K562 (cell line): ENCODE results near the gene INMT. TPM values are rescaled to one million over a fixed set of nuclear protein-coding genes. Genes with fewer than 3 reads are reported as not detected.

ENCODE experiments used
- polyA plus RNA-seq, 8 experiments: library from polyadenylated mRNA; depleted of rRNA in 4 of 8; stranded (reverse) in 5 of 8; unstranded in 3 of 8; fragments of >200 nt; fragmentation: Nextera tagmentation in 2 of 8; fragmentation: Illumina TruSeq in 1 of 8; extraction: Ambion mirVana in 2 of 8; extraction: Trizol in 1 of 8; gene quantifications; 2 replicates each; pipeline versions ENCODE4 v1.2.1 to v1.2.3, GENCODE V29; 2011 to 2014; ENCODE audit warnings: inconsistent platforms in 1 of 8, missing spikeins in 1 of 8
- total RNA-seq, 7 experiments: library from RNA; depleted of rRNA in 6 of 7; stranded (reverse); fragments of >200 nt in 6 of 7; fragmentation: Illumina TruSeq in 2 of 7; extraction: Trizol in 2 of 7; gene quantifications; 2 replicates each; pipeline versions ENCODE4 v1.2.1 to v1.2.3, GENCODE V29; 2011 to 2021; ENCODE audit warnings: low replicate concordance in 1 of 7

INMT gene
- total and polyA plus RNA-seq, 9 of the 15 experiments (the other 6 are each of a cell fraction or from before 2014, with no cell fraction given): 0.04 to 0.27 TPM; not detected in 7

Other genes starting within 250 kb of the INMT start
- gene GGCT, start 247.3 kb upstream of the INMT start, total RNA-seq (2014; rRNA removed): 109 and 110 TPM in 2 replicates
- 157 and 168 TPM in 2 replicates for gene GGCT, start 247.3 kb upstream of the INMT start, total RNA-seq (2014; rRNA removed; fragmentation: Illumina TruSeq; extraction: Trizol)
- gene GGCT, start 247.3 kb upstream of the INMT start, total RNA-seq (2015; rRNA removed; fragmentation: Illumina TruSeq; extraction: Trizol): 119 and 136 TPM in 2 replicates
- 97.1 and 98.3 TPM in 2 replicates for gene GGCT, start 247.3 kb upstream of the INMT start, total RNA-seq (2021)
- gene GGCT, start 247.3 kb upstream of the INMT start, polyA plus RNA-seq (2011; rRNA removed): 58.6 and 79.0 TPM in 2 replicates
- 127 and 133 TPM in 2 replicates for gene GGCT, start 247.3 kb upstream of the INMT start, polyA plus RNA-seq (2014; fragmentation: Illumina TruSeq; extraction: Trizol)
- gene GGCT, start 247.3 kb upstream of the INMT start, polyA plus RNA-seq (2014; fragmentation: Nextera tagmentation; extraction: Ambion mirVana): 100 to 1,000 TPM; 285 to 349 TPM
- gene GGCT, start 247.3 kb upstream of the INMT start, polyA plus RNA-seq (2014; rRNA removed): 174 and 176 TPM in 2 replicates
- gene GARS1, start 157.3 kb upstream of the INMT start, total RNA-seq (2014; rRNA removed): 142 and 196 TPM in 2 replicates
- 272 and 300 TPM in 2 replicates for gene GARS1, start 157.3 kb upstream of the INMT start, total RNA-seq (2014; rRNA removed; fragmentation: Illumina TruSeq; extraction: Trizol)
- gene GARS1, start 157.3 kb upstream of the INMT start, total RNA-seq (2015; rRNA removed; fragmentation: Illumina TruSeq; extraction: Trizol): 147 TPM in 2 replicates
- 270 and 312 TPM in 2 replicates for gene GARS1, start 157.3 kb upstream of the INMT start, total RNA-seq (2021)
- 391 and 636 TPM in 2 replicates for gene GARS1, start 157.3 kb upstream of the INMT start, polyA plus RNA-seq (2011; rRNA removed)
- gene GARS1, start 157.3 kb upstream of the INMT start, polyA plus RNA-seq (2014; fragmentation: Illumina TruSeq; extraction: Trizol): 650 and 769 TPM in 2 replicates
- gene GARS1, start 157.3 kb upstream of the INMT start, polyA plus RNA-seq (2014; fragmentation: Nextera tagmentation; extraction: Ambion mirVana): 100 to 1,000 TPM; 205 to 227 TPM
- gene GARS1, start 157.3 kb upstream of the INMT start, polyA plus RNA-seq (2014; rRNA removed): 234 and 319 TPM in 2 replicates
- not detected in 2 replicates for gene CRHR2, start 69.7 kb upstream of the INMT start, total RNA-seq (2014; rRNA removed)
- not detected in 2 replicates for gene CRHR2, start 69.7 kb upstream of the INMT start, total RNA-seq (2014; rRNA removed; fragmentation: Illumina TruSeq; extraction: Trizol)
- not detected in 2 replicates for gene CRHR2, start 69.7 kb upstream of the INMT start, total RNA-seq (2015; rRNA removed; fragmentation: Illumina TruSeq; extraction: Trizol)
- gene CRHR2, start 69.7 kb upstream of the INMT start, total RNA-seq (2021): not detected in 2 replicates
- gene CRHR2, start 69.7 kb upstream of the INMT start, polyA plus RNA-seq (2011; rRNA removed): not detected in 2 replicates
- gene CRHR2, start 69.7 kb upstream of the INMT start, polyA plus RNA-seq (2014; fragmentation: Illumina TruSeq; extraction: Trizol): not detected in 2 replicates
- gene CRHR2, start 69.7 kb upstream of the INMT start, polyA plus RNA-seq (2014; fragmentation: Nextera tagmentation; extraction: Ambion mirVana): not detected
- gene CRHR2, start 69.7 kb upstream of the INMT start, polyA plus RNA-seq (2014; rRNA removed): not detected in 2 replicates
- 11.0 and 13.0 TPM in 2 replicates for gene MINDY4, start 19.3 kb downstream of the INMT start, total RNA-seq (2014; rRNA removed)
- 9.9 and 11.9 TPM in 2 replicates for gene MINDY4, start 19.3 kb downstream of the INMT start, total RNA-seq (2014; rRNA removed; fragmentation: Illumina TruSeq; extraction: Trizol)
- gene MINDY4, start 19.3 kb downstream of the INMT start, total RNA-seq (2015; rRNA removed; fragmentation: Illumina TruSeq; extraction: Trizol): 14.1 and 14.4 TPM in 2 replicates
- gene MINDY4, start 19.3 kb downstream of the INMT start, total RNA-seq (2021): 12.6 and 13.1 TPM in 2 replicates
- 4.9 and 8.1 TPM in 2 replicates for gene MINDY4, start 19.3 kb downstream of the INMT start, polyA plus RNA-seq (2011; rRNA removed)
- 13.6 and 16.7 TPM in 2 replicates for gene MINDY4, start 19.3 kb downstream of the INMT start, polyA plus RNA-seq (2014; fragmentation: Illumina TruSeq; extraction: Trizol)
- 1 to 10 TPM; 2.1 to 2.3 TPM for gene MINDY4, start 19.3 kb downstream of the INMT start, polyA plus RNA-seq (2014; fragmentation: Nextera tagmentation; extraction: Ambion mirVana)
- 9.7 and 10.0 TPM in 2 replicates for gene MINDY4, start 19.3 kb downstream of the INMT start, polyA plus RNA-seq (2014; rRNA removed)
- gene AQP1, start 159.7 kb downstream of the INMT start, total RNA-seq (2014; rRNA removed): 3.1 and 9.0 TPM in 2 replicates
- gene AQP1, start 159.7 kb downstream of the INMT start, total RNA-seq (2014; rRNA removed; fragmentation: Illumina TruSeq; extraction: Trizol): 2.8 and 4.1 TPM in 2 replicates
- 3.6 and 4.2 TPM in 2 replicates for gene AQP1, start 159.7 kb downstream of the INMT start, total RNA-seq (2015; rRNA removed; fragmentation: Illumina TruSeq; extraction: Trizol)
- gene AQP1, start 159.7 kb downstream of the INMT start, total RNA-seq (2021): 6.7 and 6.9 TPM in 2 replicates
- gene AQP1, start 159.7 kb downstream of the INMT start, polyA plus RNA-seq (2011; rRNA removed): 8.7 and 12.6 TPM in 2 replicates
- gene AQP1, start 159.7 kb downstream of the INMT start, polyA plus RNA-seq (2014; fragmentation: Illumina TruSeq; extraction: Trizol): 7.8 and 8.6 TPM in 2 replicates
- gene AQP1, start 159.7 kb downstream of the INMT start, polyA plus RNA-seq (2014; fragmentation: Nextera tagmentation; extraction: Ambion mirVana): under 1 TPM; 0.18 to 0.45 TPM
- 5.4 and 6.7 TPM in 2 replicates for gene AQP1, start 159.7 kb downstream of the INMT start, polyA plus RNA-seq (2014; rRNA removed)
- gene GHRHR, start 211.8 kb downstream of the INMT start, total RNA-seq (2014; rRNA removed): 0.61 TPM in 1 of 2 replicates, not detected in the other
- gene GHRHR, start 211.8 kb downstream of the INMT start, total RNA-seq (2014; rRNA removed; fragmentation: Illumina TruSeq; extraction: Trizol): not detected in 2 replicates
- gene GHRHR, start 211.8 kb downstream of the INMT start, total RNA-seq (2015; rRNA removed; fragmentation: Illumina TruSeq; extraction: Trizol): not detected in 2 replicates
- gene GHRHR, start 211.8 kb downstream of the INMT start, total RNA-seq (2021): not detected in 2 replicates
- not detected in 2 replicates for gene GHRHR, start 211.8 kb downstream of the INMT start, polyA plus RNA-seq (2011; rRNA removed)
- gene GHRHR, start 211.8 kb downstream of the INMT start, polyA plus RNA-seq (2014; fragmentation: Illumina TruSeq; extraction: Trizol): not detected in 2 replicates
- gene GHRHR, start 211.8 kb downstream of the INMT start, polyA plus RNA-seq (2014; fragmentation: Nextera tagmentation; extraction: Ambion mirVana): not detected
- gene GHRHR, start 211.8 kb downstream of the INMT start, polyA plus RNA-seq (2014; rRNA removed): not detected in 2 replicates